MM.1S (cell line): ENCODE data around the gene ZNF670.

Experiments used
- CTCF ChIP-seq: fragments of 300-600 bp; sonication (generic); IDR thresholded peaks from 2 replicates; pipeline ENCODE4 v1.5.1; 2016; ENCODE audit warnings: antibody characterized with exemption, low read length, mixed read lengths
- EZH2 ChIP-seq: fragments of 300-600 bp; sonication (generic); optimal IDR thresholded peaks from 2 replicates; pipeline ENCODE3; 2017; ENCODE audit warnings: low read depth, mild to moderate bottlenecking, antibody characterized with exemption, low read length, mixed read lengths
- EZH2phosphoT487 ChIP-seq: fragments of 300-600 bp; sonication (generic); IDR thresholded peaks from 2 replicates; pipeline ENCODE4 v1.6.1; 2018; ENCODE audit warnings: antibody characterized with exemption, low read length

- TF ChIP-seq CTCF (no peak), EZH2phosphoT487 (no peak), EZH2 (no peak)
These were observed 22.5 kb downstream of the ZNF670 start for GRCh38 chr1:247056071-247056470.
